Activated CD8-positive, alpha-beta memory T cell treated with anti-CD3 and anti-CD28 coated beads, Interleukin-2, amount 50 U/mL, for 4 hours (primary cell): ENCODE data around the gene MDFI.
A peak's percentile ranks its signal among the peaks of the same experiment; 100 is the strongest.

Experiments
- DNase-seq: peaks from one replicate; pipeline ENCODE4 v3.0.0-alpha.2; 2020

Gene MDFI

DNA sequence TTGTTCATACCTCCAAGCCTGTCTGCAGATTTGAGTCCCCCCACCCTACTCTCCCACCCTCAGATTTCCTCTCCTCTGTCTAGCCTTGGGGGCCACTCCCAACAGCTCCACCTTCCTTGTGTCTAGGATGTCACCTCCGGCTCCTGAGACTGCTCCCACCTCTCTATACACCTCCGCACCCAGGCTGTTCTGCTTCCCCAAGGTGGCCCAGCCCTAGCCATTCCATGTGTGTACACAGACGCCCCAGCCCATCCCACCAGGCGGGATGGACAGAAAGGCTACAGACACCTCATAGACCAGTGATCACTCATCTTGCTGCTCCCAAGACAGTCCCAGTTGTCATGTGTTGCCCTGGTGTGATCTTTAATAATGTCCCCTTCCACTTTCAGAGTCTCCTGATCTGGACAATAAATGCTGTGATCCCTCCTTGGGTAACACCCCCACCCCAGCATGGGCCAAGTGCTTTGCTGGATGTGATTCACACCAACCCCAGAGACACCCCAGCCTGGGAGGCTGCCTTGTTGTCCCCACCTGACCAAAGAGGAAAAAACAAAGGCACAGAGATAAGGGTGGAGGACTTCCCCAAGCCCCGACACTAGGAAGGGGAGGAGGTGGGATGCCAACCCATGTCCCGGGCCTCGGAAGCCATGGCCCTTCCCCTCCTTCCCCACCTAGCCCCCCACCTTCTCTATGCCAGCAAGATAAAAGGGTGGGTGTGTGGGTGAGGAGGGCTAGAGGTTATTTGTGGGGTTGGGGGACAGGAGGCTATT lies 36.1 kb downstream of the MDFI start:
- DNase-seq, result no peak

DNA sequence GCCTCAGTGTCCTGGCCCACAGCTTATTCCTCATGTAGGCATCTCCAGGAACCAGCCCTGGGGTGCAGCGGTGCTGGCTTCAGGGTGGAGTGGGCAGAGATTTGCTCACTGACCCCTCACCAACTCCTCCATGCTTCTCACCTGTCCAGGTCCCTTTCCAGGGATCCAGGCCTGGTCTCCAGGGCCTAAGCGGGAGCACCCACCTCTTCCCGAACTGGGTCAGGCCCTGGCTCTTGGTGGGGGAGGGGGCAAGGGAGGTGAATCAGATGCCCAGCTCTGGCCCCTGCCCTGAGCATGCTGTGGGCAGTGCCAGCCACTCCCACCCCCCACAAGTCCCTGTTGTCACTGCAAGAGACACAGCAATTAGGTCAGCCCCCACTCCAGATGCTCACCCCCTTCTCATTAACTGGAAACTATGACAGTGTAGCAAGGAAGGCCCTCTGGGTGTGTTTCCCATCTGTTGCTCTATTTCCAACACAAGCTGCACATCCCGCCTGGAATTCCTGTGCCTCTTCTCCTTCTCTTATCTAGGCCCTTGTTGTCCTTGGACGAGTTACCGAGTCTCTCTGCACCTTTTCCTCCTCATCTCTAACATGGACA lies 37.0 kb downstream of the MDFI start:
- DNase-seq, result no peak

DNA sequence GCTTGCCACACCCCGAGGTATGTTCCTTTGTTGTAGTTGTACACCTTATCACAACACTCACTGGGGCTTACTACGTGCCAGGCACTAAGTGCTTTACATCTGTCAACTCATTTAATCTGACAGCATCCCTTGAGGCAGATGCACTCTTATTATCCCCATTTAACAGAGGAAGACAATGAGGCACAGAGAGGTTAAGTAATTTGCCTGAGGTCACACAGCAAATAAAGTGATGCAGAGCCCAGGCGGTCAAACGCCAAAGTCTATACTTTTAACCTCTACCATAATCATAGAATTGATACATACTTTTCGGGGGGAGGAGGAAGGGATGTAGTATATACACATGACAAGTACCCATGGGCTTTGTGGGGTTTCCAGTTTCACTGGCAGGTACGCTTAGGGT lies 37.7 kb downstream of the MDFI start:
- DNase-seq, result no peak

DNA sequence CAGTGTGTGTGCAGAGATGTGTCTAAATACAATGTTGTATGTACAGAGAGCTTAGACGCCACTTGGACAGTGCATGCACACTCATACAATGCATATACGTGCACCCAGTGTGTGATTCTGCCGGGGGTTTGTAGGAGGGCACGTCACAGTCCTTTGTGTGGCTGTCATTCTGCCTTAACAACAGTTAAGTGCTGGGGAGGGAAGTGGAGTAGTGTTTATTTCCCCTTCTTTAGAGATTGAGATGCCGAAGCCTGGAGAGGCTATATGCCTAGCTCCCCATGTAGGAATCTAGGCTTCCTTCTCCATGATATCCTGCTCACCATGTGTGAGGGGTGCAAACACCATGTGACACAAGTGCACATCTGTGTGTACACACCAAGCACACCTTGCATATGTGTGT lies 38.2 kb downstream of the MDFI start:
- no peak for DNase-seq

DNA sequence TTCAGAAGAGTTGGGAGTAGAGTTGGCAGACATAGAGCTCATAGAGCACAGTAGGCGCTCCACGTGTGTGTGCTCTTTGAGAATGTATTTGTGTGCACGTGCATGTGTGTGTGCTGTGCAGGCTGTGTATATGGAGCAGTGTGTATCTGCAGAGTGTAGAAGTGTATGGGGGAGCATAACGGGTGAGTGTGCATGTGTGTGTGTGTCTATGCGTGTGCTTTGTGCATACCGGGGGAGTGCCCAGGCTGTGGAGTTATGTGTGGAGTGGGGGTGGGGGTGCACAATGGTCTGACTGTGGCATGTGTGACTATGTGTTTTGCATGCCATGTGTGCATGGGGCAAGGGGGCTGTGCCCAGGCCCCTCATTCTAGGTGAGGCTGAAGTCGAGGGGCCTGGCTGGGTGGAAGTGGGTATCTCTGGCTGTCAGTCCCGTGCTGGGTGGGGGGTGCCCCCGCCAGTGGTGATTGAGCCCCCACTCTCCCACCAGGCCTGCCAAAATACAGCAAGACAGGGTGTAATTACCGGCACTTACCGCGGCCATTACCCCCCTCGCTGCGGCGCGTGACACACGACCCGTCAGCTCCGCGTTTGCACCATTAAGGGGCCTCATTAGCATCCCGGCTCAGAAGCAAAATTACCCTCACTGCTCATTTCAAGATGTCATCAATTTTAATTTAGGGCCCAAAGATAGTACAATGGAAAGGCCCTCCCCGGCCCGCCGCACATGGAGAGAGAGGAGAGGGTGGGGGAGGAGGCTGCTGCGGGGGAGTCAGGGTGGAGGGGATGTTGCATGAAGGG lies 39.1 kb downstream of the MDFI start:
- no peak for DNase-seq

DNA sequence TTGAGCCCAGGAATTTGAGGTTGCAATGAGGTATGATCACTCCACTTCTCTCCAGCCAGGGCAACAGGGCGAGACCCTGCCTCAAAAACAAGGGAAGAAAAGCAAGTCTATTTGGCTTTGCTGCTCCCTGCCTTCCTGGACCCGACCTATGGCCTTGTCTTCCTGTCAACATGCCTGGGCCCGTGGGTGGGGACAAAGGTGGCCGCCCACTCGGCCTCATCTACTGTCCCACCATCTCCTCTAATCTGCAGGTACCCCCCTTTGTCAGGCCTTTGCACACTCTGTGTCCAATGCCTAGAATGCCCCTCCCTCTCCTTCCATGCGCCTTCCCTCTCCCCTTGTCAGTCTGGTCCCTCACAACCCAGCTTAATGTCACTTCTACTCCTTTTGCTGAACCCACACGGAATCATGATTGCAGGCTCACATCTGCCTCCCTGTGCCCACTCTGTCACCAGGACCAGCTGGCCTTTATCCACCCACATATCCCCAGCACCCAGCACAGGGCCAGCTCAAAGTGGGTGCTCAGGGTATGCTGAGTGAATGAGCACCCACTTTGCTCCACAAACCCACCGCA lies 40.3 kb downstream of the MDFI start:
- DNase-seq, result no peak

DNA sequence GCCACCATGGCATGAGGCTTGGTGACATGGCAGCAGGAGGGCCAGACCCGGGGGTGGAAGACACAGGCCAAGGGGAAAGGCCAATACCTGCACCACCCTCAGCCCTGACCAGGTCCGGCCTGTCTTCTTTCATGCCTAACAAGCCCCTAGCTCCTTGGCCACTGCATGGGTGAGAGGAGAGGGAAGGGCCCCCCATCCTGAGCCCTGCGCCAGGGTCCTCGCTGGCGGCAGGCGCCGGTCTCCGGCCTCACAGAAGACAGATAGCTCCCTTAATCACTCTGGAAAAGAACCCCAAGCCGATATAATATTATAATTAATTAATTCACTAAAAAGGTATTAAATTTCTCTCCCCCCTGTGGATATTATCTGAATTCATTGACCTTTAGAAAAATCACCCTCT lies 41.4 kb downstream of the MDFI start:
- DNase-seq, result no peak

DNA sequence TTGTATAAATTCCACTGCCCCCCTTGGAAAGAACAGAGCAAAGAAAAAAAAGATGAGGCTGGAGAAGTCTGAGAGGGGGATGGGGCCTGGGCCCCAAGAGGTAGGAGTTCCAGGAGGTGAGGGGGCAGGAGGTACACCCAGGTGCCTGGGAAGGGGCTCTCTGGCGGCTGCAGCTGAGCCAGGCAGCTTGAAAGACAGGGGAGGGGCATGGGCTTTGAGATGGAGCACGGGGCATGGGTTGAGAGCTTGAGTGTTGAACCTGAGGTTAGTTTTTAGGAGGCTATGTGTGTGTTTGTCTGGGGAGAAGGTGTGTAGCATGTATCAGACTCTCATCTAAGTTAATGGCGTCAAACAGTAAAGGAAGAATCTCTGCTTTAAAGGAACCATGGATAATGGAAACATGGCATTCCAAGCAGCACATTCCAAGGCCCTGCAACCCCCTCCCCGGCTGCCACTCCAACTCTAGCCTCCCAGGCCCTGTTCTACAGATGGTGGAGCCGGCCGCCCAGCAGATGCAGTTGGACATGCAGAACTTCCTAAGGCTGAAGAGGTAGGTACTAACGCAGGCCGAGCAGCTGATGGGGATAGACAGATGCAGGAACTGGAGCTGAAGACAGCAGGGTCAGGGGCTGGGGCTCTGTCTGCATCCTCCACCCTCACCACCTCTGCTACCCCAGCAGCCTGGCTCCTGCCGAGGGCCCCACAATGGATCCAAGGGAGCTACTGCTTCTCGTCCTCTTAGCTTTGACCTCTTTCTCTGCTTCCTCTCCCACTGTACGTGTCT lies 42.1 kb downstream of the MDFI start:
- DNase-seq, result no peak

DNA sequence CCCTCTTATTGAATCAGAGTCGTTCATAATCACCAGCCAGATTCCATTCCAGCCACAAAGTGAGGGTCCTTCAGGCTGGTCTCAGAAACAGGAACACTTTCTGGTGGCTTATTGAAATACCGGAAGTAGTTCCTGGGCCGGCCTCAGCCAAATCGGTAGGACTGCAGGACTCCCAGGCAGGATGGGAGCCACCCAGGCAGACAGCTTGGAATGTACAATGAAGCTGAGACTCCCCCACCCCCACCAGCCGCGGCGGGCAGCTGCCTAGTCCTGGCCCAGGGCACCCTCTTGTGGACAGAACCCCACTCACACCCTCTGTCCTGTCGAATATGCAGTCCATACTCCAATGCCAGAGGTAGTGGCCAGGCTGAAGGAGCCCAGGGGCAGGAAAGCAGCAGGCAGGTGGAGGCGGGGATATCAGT lies 43.8 kb downstream of the MDFI start:
- DNase-seq, result peak; percentile 73

DNA sequence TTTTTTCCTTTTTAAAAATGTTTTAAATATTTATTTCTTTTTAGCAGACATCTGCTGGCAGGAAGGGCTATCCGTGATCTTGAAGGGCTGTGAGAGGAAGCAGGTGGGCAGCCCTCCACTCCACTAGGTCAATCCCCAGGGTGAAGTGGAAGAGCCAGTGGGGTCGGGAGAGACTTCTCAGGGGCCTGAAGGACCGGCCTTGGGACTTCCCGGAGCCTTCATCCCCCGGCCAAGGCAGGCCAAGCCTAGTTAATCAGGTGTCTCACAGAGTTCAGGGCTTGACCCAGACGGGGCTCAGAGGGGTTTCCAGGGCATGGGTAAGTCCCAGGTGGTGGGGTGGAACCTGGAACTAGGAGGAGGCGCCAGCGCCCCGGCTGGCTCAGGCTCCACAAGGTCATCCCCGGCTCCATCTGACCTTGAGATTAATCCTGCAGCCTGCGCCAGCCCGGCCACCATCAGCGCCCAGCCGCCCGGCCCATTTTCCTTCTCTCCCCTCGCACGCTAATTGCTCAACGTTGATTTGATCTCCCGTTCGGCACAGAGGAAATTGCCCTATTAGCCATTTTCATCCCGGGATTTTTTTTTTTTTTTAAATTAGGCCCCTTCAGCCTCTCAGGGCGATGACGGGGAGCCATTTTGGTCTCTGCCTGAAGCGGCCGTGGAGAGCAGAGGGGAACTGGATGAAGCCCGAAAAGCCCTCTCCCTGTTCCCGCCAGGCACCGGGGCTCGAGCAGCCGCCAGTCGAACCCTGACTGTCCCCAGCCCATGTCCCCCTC lies 44.4 kb downstream of the MDFI start:
- DNase-seq, result no peak

DNA sequence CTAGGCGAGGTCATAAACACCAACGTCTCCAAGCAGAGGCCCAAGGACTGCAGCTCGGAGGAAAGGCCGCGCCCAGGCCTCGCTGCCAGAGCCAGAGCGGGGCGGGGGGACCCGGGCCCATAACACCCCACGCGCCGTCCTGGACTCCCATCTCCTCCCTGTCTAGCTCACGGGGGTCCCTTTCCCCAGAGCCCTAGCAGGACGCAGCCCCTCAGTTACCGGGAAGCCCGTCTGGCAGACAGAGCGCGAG lies 44.9 kb downstream of the MDFI start:
- DNase-seq, result no peak

DNA sequence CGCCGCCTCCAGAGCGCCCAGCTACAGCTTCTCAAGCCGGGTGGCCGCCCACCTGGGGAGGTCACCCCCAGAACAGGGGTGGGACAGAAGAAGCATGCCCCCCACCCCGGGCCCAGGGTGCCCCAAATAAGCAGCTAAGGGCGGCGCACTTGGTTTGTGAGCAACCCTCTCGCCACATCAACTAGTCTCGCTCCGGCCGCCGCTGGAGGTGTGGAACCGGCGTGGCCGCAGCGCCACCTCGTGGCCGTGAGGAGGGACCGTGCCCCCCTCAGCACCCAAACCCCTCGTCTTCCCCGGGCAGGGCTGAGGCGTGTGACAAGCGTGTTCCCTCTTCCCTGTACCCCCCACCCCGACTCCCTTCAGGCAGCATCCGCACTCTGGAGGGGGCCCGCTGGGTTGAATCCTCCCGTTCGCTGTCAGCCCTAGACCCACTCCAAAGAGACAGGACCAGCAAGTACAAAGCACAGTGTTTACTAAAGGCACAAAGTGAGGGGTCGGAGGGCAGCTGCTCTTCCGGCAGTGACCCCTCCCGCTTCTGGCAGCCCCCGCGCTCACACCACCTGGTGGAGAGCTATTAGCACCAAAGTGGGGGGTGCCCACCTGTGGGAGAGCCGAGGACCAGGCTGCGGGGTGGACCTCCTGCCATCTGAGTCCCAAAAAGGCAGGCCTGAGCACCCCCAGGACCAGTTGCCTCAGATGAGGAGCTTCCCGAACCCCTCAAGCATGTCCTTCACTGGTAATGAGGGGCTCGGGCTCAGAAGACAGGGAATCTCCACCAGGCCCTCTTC lies 45.4 kb downstream of the MDFI start:
- peak; percentile 83 for DNase-seq

DNA sequence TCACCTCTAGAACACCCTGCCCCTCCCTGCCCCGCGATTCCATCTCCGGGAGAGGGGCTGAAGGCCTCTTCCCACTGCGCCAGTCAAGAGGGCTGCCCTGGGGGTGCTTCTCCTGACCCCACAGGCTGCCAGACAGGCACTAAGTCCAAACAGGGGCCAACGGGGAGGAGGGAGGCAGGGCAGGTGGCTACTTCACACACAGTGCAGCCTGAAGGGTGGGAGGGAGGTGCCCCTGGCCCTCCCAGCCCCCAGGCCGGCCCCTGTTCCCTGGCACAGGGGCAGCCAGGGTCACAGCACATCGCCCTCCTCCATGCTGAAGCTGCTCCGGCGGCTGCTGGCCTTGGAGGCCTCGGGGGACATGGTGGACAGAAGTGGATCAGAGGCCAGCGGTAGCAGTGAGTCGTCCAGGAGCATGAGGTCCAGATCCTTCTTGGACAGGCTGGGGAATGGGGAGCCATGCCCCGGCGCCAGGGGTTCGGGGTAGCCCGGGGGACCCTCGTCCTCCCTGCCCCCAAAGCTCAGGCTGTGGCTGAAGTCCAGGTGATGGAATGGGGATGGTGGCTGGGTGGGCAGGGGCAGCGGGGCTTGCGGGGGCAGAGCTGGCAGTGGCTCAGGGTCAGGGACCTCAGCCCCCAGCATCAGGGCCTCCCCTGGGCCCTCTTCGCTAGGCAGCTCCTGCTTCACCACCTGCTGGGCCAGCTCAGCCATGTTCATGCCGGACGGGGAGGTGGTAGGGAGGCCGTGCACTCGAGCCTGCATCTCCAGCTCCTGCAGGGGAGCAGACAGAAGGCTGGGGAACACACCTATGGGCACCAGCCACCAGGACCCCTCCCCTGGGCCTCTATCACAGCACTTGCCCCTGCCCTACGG lies 46.3 kb downstream of the MDFI start:
- DNase-seq, result no peak

DNA sequence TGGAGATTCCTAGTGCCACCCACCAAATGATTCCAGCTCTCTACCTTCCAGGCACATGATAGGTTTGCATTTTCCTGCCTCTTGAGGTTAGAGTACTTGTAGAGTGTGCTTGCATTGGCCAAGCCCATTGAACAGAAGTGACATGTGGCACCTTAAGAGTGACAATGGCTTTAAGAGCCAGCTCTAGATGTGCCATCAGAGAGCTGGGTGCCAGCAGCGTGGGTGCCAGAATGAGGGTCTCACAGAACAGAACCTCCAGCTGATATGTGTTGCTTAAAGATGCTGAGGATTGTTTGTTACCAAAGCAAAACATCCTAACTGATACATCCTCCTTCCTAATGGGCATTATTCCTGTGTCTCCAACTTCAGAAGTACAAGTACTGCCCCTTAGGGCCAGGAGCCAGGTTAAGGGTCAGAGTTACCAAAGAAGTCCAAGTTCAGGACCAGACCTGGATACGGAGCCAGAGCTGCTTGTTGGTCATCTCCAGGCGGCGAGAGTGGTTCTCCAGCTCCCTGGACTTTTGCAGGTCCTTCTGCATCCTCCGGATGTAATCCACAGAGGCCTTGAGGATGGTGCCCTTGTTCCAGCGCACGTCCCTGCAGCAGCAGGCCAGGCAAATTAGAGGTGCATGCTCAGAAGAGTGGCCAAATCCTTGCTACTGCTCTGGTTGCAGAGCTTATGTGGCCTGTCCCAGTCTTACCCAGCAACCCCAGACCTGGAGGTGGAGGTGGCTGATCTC lies 47.5 kb downstream of the MDFI start:
- DNase-seq, result no peak

DNA sequence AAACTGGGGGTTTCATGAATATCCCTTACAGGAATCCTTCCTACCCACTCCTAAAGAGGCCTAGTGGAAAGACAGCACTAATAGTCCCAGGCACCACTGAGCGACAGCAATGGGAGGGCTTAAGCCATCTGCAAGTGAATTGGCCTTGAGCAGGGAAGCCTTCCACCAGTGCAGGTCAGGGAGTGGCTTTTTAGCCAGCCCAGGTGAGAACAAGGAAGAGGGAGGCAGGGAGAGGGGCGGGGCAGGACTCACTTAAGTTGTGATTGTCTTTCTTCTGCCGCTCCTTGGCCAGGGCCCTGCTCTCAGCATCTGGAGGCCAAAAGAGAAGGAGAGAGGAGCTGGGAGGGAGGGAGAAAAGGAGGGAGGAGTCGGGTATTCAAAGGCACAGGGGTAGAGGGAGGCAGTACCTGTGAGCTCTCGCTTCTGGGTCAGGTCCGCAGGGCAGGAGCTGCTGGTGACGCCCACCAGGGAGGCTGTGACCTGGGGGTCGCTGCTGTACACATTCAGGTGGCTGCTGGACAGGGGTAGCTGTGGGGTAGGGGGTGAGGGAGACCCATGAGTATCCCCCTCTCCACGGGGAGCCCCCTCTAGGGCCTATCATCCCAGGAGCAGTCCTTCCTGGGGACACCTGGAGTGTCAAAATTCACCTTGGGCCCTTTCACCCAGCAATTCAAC lies 49.4 kb downstream of the MDFI start:
- no peak for DNase-seq

DNA sequence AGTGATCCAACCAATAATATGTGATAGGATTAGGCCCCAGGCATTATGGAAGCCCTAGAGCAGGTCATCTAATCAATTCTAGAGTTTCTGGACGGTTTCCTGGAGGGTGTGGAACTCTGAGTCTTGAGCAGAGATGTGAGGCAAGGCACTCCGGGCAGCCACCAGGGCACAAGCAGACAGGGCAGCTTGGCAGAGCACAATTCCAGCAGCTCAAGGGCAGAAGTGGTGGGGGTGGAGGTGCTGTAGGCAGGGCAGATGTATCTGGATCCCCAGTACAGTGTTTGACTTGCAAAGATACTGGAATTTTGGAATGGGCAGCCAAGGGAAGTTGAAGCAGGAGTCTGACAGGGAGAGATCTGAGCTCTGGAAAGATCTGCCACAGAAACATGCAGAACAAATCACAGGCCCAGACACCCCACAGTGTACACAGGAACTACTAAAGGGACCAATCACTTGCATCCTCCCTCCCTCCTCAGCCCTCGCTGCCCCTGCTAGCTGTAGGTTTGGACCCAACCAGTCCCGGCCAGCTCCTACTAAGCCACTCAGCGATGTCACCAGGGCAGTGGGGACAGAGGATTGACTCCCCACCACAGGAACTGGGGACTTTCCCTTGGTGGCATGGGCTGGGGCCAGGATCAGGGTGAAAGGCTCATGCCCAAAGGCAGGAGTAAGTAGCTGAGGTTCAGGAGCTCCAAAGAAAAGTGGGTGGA lies 50.1 kb downstream of the MDFI start:
- DNase-seq, result no peak

DNA sequence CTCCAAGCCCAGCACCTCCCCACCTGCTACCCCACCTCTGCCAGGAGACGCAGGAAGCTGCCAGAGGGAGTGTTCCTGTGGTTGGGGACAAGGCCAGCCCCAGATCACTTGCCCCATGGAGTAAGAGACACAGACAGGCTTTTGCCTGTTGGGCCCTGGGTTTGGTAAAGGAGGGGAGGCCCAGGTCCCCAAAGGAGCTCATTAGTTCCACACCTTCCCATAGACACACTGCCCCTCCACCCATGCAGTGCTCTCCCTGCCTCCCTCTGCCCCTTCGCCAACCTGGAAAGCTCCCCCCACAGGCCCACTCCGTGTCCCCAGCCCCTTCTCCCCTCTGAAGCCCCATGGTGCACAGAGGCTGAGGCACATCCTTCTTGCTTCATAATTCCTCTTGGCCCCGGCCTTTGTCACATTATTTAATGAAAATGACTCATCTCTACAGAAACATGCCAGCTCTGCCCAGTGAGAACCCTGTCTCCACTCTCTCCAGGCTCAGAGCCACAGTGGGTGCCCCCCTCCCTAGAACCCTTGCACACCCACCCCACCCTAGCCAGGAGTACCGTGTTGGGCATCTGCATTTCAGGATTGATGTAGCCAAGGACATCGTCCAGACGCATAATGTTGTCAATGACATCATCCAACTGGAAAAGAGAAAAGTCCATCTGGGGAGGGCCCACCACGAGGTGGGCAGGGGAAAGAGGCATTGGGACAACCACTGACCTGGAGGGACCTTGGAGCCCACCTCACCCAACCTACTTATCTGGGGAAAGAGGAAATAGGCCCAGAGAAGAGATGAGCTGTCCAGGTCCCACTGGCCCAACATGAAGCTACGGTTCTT lies 51.1 kb downstream of the MDFI start:
- DNase-seq, result no peak
